HCT116 (cell line): ENCODE measurements around the gene C16orf74.

Experiments
- CEBPB ChIP-seq: IDR thresholded peaks from 2 replicates; pipeline ENCODE4 v1.6.1; 2012; ENCODE audit warnings: low read depth
- CTCF ChIP-seq, 3 experiments: fragments of 200-600 bp in 1 of 3; sonication (generic) in 1 of 3; IDR thresholded peaks in 2 of 3; conservative IDR thresholded peaks in 1 of 3; 2 replicates each; pipeline ENCODE4 v1.5.1; 2012 to 2017; ENCODE audit warnings: low read depth in 2 of 3, low read length in 2 of 3, antibody characterized with exemption in 1 of 3, borderline replicate concordance in 1 of 3, control low read depth in 1 of 3, mild to moderate bottlenecking in 1 of 3, mixed read lengths in 1 of 3, mixed run types in 1 of 3, moderate library complexity in 1 of 3; ENCODE audit not compliant: insufficient read depth in 1 of 3
- EGR1 ChIP-seq: IDR thresholded peaks from 2 replicates; pipeline ENCODE4 v1.6.1; 2012; ENCODE audit warnings: low read depth
- EZH2 ChIP-seq: fragments of 200-600 bp; sonication (generic); IDR thresholded peaks from 2 replicates; pipeline ENCODE4 v1.6.1; 2017; ENCODE audit warnings: antibody characterized with exemption, mixed run types
- FOSL1 ChIP-seq: IDR thresholded peaks from 2 replicates; pipeline ENCODE4 v1.6.1; 2012; ENCODE audit warnings: low read depth
- JUND ChIP-seq: IDR thresholded peaks from 2 replicates; pipeline ENCODE4 v1.6.1; 2012
- MAX ChIP-seq: IDR thresholded peaks from 2 replicates; pipeline ENCODE4 v1.6.1; 2012
- POLR2A ChIP-seq: IDR thresholded peaks from 2 replicates; pipeline ENCODE4 v1.7.0; 2011; ENCODE audit warnings: borderline replicate concordance; ENCODE audit not compliant: insufficient read depth, insufficient read length; ENCODE audit errors: extremely low read depth
- POLR2AphosphoS5 ChIP-seq: IDR thresholded peaks from 2 replicates; pipeline ENCODE4 v1.6.1; 2011; ENCODE audit warnings: mild to moderate bottlenecking, low read depth, low read length, moderate library complexity
- RAD21 ChIP-seq: IDR thresholded peaks from 2 replicates; pipeline ENCODE4 v1.6.1; 2012; ENCODE audit warnings: low read depth, mild to moderate bottlenecking
- SIN3A ChIP-seq: IDR thresholded peaks from 2 replicates; pipeline ENCODE4 v1.6.1; 2012; ENCODE audit warnings: low read depth
- SP1 ChIP-seq: IDR thresholded peaks from 2 replicates; pipeline ENCODE4 v1.6.1; 2012; ENCODE audit warnings: low read depth
- ZBTB33 ChIP-seq: IDR thresholded peaks from 2 replicates; pipeline ENCODE4 v1.6.1; 2011; ENCODE audit warnings: mild to moderate bottlenecking, low read length, moderate library complexity; ENCODE audit not compliant: insufficient replicate concordance; ENCODE audit errors: extremely low read depth
- ZNF274 ChIP-seq: fragments of 200-500 bp; sonication (Bioruptor generic); IDR thresholded peaks from 2 replicates; pipeline ENCODE4 v1.6.1; 2014; ENCODE audit warnings: mild to moderate bottlenecking, low read depth, low read length, inconsistent platforms

GRCh38 chr16:85658504-85659326 is 92.2 kb downstream of the C16orf74 start:
- TF ChIP-seq CTCF (IDR thresholded peaks at IDR 0.05 in 2 of 3, conservative IDR thresholded peaks at IDR 0.05 in 1 of 3; ENCODE audit: borderline replicate concordance in 1 of 3, insufficient read depth in 1 of 3, low read depth in 2 of 3, low read length in 2 of 3) (no peak), POLR2AphosphoS5 (no peak), POLR2A (no peak), ZBTB33 (no peak), CEBPB (no peak), RAD21 (no peak), EZH2 (no peak), SP1 (no peak), EGR1 (no peak), ZNF274 (no peak), SIN3A (no peak), JUND (no peak), FOSL1 (no peak), MAX (no peak)
